Stimulated activated CD8-positive, alpha-beta memory T cell treated with anti-CD3 and anti-CD28 coated beads, Interleukin-7, amount 100 ng/mL, for 48 hours (primary cell): ENCODE measurements around the gene CMTR1.

Source experiments
- DNase-seq, 2 donors: peaks; one replicate each; pipeline ENCODE4 v3.0.0-alpha.2; 2020; ENCODE audit warnings: low read depth in 1 of 2; ENCODE audit errors: extremely low read depth in 1 of 2

Gene CMTR1

DNA sequence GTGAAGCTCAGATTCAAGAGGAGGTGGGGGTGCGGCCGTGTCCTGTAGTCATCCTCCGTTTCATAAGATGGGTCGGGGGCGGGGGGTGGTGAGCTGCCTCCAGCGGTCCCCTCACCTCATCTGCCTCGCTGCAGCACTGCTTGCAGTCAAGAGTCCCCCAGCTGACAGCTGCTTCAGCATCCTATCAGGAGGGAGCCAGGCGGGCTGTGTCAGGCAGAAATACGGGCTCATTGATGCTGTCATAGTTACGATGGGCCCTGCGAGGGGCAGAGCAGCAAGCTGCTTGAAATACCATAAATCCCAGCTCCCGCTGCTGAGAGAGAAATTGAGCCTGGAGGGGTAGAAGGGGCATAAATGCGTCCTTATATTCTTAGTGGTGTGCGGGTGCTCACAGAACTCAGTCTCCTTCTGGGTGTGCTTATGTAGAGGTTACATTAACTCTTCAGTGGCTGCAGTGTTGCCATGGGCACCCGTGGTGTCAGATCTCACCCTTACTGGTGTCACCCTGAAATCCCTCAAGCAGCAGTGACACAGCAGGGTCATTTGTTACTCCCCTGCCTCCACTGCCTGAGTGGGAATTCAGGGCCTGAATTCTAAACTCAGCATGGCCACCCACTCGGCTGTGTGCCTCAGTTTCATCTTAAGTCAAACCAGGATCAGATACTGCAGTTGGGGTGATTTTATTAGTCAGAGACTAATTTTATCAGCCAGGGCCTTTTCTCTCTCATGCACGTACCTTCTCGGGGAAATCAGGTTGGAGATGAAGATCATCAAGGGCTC is 44.8 kb downstream of the CMTR1 start:
- DNase-seq: no peak

DNA sequence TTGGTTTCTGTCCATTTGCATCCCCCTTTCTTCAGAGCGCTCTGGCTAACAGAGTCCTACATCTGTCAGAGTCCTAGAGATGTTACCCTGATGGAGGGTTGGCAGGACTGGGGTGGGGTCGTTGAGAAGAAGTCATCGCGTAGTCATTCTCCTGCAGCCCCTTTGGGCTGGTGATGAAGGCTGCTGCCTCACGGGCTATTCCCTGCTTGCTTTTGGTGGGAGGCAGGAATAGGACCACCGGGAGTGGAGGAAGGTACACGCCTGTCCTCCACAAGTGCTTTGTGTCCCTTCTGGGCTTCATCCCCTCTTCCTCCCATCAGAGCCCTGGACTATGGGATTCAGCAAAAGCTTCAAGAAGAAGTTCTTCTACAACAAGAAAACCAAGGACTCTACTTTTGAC is 45.8 kb downstream of the CMTR1 start:
- no peak for DNase-seq

DNA sequence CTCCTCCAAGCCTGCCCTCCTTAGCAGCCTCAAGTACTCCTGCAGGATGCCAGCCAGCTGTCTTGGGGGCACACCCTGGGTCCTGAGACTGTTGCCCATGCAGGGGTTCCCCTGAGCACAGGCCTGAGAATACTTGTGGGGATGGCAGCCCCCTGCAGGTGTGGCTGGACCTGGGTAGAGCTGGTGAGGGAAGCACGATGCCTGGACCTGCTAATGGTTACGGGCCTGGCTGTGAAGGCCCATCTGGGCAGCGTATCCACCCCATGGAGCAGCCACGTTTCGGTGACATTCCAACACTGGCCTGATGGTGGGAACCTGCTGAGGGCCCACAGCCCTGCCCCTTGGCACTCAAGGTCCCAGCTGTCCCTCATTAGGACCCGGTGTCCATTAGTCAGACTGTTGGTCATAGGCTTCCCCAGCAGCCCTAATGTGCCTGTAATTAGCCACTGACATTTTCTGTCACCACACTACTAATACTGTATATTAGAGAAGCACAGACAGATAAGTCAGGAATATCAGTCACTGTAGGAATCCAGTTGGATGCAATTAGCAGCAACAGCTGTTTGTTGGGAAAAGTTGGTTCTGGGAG is 46.3 kb downstream of the CMTR1 start:
- DNase-seq: no peak

DNA sequence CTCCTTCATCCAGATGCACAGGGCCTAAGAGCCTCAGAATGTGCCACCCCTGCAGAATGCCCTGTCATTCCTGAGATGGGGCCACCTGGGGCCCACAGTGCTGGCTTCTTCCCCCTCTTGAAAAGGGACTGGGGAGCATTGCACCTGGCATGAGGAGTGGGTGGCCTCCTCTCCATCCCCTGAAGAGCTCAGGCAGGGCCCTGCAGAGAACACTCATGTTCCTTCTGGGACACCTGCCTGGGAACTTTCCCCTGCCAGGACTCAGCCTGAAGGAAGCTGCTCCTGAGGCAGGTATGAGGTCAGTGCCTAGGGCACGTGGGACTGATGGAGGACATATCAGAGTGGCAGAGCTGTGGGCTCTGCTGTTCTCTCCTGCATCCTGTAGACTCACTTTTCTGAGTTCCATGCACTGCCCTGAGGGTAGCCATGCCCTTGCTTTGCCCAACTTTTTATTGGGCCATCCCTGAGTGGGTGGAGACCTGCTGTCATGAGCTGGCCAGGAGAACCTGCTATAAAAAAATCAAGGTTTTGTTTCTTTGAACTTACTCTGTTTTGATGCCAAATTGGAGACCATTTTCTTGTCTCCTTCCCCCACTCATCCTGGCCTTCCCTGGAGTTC is 47.2 kb downstream of the CMTR1 start:
- DNase-seq: no peak

DNA sequence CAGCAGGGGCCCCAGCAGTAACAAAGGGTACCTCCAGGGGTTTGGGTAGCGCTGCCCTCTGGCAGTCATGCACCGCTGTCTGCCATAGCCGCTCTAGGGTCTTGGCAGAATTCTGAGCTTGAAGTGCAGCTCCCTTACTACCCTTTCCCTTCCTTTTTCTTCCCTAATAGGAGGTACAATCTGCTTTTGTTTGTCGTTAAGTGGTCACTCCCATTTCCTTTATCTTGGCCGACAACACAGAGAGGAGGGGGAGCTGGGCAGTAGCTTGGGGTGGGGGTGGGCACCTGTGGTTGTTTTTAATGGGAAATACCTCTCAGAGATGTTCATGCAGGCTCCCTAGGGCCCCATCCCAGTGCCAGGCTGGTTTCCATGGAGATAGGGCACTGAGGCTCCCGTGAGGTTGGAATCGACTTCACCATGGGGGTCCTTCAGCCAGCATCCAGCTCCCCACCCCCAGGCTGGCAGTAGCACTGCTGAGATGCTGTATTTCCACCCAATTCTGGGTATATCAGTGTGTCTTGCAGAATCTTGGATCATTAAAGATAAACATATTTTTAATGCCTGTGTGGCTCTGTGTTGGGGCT is 48.0 kb downstream of the CMTR1 start:
- no peak for DNase-seq

DNA sequence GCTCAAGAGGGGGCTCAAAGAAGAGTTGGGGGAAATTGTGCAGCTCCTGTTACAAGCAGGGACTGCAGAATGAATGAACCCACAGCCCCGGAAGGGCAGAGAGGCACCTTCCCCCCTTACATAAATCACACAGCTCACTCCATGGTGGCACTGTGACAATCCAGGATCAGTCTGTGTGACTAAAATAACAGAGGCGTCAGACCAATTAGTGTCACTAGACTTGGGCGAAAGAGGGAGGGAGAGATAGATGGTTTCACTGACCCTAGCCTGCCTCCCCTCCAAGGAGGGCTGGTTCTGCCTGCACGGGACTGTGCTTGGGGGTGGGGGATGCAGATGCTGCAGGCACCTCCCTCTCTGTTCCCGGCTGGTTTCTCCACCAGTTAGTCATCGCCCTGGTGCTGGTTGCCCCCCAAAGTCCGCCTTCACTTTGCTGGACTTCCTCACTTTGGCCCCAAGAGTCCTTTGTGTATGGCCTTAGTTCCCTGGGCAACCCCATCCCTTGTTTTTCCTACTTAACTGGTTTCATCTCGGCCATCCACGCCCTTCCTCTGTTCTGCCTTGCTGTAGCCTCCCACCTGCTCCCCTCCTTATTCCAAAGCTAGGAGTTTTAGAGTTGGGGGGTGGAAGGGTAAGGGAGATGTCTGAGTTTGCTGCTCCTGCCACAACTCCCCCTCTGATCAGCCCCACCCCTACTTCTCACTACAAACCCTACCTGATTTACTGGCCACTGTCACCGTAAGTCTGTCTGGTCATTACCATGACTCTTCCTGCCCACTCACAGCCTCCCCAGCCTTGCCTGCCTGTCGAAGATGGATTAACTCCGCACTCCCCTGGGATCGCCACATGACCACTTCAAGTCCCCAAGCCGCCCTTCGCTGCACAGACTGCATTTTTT is 48.9 kb downstream of the CMTR1 start:
- no peak for DNase-seq

DNA sequence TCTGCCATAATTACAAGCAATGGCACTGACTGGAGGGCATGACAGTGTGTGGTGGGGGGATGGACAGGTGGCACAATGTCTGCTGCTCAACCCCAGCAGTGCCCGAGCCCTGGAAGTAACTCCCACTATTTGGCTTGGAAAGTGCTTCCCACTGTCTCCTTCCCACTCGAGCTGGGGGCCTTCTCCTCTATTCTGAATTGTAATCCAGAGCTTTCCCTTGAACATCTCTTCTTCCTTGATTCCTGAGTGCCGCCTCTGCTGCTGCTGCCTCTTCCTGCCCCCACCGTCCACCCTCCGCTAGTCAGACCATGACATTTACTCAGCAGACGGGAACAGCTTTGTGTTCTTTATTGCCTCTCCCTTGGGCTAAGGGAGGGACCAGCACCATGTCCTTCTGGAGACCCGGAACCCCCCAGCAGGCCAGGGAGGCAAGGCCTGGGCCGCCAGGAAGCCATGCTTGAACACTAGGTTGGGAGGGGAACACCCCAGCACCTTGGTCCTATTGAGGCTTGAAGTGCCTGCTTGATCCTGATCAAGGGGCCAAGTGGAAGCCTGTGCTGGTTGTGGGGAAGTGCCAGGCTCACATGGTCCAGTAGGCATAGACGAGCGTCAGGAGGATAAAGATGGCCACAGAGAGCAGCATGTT is 49.7 kb downstream of the CMTR1 start:
- DNase-seq: no peak

DNA sequence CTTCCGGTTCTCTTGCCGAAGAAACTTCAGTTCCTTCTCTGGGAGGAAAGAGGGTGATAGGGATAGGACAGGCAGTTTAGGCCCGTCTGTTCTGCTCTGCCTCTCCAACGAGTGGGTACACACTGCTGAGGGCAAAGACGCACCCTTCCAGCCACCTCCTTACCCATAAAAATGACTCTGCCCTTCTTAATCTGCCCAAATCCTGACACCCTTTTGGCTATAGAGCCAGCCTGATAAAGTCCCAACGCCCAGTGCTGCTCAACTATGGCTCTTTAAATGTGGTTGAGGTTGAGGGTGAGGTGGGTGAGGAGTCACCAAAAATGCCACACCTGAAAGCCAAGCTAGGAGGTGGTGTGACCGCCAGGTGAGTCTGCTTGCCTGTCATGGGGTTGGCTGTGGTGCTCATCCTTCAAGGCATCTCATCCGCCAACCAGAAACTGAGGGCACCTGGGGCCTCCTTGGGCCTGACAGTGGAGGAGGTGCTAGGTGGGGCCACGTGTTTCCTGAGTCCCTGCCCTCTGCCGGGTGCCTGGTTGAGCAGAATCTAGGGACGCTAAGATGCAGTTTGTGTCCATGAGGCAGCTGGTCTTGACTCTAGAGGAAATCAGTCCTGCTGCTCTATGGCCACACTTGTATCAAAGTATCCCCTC is 50.4 kb downstream of the CMTR1 start:
- no peak for DNase-seq

DNA sequence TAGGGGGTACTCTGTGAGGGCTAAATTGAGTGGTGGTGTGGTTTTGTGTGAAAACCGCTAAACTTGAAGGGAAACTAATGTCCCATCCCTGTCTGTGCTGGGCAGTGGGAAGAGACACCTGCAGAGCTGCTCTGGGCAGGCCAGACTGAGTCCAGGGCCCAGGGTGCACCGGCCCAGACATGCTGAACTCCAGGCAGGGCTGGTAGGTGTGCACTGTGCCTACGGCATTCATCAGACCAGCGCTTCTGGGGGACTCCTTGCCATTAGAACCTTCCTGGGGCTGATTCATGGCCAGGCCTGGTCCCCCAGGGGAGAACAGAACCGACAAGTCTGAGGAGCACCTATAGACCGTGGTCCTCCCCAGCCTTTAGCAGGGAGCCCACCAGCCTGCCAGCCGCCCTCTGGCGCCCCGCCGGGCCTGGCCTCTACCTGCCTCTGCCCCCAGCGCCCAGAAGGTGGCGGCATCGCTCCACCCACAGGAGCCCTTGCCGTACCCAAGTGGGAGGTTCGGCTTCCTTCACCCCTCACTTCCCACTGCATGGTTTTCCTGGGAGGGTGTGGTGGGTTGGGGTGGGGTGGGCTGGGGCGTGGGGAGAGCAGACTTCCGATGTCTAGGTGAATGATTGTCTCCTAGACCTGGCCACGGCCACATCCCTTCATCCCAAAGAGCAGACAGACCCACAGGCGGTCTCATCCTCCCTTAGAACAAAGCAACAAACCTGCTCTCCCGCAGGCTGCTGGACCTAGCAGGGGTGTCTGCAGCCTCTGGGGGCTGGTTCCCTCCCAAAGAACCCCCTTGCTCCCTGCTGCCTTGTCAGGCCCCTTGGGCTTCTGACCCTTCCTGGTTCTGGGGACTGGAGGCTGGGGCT is 51.1 kb downstream of the CMTR1 start:
- peak; percentile 45 to 49 for DNase-seq

DNA sequence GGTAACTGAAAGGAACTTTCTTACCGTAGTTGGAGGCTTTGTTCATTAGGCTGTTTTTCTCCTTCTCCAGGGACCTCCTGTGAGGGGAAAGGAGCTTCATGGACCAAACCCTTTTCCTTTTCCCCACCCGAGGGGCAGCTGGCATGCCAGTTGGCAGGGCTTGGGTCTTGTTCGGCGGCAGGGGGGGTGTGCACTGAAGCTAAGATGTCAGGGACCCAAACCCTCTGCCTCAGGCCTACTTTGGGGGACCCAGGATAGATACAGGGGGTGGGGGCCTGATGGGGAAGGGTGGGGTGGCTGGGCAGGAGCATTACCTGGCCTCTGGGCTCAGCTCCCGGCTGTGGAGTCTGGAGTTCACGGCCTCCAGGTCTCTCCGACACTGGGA is 51.8 kb downstream of the CMTR1 start:
- no peak for DNase-seq

DNA sequence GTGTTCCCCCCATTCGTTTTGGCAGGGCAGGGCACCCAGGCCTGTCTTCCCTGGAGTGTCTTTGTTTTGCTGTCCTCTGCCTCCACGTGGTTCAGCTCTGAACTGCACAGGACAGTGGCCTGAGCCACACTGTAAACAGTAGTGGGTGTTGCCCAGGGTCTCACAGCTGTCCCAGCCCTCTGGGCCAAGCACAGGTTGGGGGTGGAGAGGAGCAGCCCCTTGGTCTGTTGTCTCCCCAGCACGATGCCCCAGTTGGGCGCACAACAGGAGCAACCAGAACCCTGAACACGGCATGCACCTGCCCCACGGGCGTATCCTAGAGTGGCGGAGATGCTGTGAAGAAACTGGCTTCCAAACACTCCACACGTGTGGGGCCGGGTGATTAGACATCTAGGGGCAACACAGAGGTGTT is 52.3 kb downstream of the CMTR1 start:
- DNase-seq: no peak

DNA sequence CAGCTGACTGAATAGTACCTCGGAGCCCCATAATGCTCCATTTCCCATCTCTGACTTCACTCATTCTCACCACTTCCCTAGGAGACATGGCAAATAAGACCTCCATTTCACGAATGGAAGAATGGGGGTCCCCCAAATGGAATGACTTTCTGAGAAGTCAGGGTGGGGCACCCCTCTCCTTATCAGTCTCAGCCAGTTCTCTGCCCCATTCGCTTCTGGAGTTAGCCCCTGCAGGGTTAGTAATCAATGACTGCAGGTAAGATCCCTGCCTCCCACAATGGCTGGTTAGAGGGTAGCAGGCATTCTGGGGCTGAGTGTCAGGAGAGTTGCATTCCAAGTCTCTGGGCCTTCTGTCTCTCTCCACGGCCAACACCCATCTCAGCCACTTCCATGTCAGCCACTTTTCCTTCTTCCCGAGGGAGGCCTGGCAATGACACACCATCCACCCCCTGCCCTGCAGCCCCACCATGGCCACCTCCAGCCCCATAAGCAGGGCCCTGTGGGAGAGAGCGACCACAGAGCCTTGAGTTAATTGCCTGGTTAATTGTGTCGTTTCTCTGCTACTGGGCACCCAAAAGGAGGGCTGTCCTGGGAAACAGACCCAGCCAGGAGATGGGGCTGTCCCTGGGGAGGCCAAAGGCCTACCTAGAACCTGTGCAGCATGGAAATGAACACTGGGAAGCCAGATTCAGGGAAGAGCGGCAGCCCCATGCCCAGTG is 53.3 kb downstream of the CMTR1 start:
- no peak for DNase-seq

DNA sequence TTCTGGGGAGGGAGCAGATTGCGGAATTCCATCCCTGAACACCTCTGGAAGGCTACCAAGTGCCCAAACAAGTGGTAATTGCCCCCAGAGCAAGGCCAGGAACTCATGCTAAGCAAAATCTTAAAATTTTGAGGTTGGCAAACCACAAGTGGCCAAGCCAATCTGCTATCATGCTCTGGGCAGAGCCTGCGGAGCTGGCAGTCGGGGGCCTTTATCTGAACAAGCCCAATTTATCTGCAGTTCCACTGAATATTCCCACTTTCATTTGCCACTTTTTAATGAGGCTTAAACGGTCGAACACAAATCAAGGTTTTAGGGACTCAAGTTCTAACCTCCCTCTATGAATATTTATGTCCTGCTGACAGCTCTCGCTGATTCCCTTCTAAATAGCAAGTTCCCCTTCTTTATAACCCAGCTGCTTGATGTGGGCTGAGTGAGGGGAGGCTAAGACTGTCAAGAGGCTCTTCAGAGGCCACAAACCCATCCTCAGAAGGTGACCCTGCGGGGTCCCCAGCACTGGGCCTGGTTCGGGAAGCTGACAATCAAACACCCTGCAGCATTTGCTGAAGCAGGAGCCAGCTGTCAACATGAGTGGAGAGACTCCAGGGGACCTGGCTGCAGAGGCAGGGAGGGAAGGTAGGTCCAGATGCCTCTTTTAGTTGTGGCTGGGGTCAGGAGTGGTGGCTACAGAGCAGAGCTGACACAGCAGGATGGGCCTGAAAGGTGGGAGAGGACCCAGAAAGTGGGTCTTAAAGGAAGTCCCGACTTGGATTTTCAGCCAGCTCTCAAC is 54.8 kb downstream of the CMTR1 start:
- no peak for DNase-seq

DNA sequence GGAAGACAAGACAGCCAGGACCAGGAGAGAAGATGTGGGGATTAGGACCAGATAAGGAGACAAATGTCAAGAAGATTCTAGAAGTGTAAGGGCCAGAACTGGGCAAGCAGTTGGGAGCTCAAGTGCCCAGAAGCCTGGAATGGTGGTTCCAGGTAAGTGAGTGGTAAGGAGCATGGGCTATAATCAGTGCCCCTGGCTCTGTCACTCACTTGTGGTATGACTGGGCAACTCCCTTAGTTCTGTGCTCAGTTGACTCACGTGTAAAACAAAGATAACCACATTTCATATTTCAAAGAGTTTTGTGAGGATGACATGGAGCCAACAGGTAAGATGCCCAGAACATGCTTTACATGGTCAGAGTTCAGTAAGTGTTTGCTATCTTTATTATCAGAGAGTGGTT is 55.5 kb downstream of the CMTR1 start:
- no peak for DNase-seq

DNA sequence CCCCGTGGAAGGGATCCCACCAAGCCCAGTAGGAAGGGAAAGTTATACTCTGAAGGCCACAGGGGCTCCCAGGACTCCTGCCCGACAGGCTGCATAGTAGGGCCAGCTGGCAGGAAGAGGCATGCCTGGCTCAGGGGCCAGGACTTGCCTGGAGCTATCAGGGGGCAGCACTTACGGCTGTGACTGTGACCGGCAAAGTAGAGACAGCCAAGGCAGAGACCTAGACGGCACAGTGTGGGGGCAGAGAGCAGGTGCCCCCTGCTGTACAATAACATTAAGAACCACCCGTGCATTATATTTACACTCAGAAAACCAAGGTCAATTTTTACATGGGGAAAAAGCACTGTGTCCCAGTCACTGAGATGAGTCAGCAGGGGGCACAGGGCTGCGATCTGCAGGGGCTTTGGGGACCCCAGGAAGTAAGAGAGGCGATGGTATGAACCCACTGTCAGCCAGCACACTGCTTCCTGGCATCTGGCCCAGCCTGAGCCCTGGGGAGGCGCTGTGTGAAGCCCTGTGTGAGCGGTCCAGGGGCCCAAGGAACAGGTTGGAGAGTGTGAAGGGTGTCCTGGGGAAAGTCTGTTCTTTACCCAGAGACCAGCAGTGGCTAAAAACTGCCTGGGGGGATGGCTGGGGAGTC is 56.8 kb downstream of the CMTR1 start:
- DNase-seq: no peak

DNA sequence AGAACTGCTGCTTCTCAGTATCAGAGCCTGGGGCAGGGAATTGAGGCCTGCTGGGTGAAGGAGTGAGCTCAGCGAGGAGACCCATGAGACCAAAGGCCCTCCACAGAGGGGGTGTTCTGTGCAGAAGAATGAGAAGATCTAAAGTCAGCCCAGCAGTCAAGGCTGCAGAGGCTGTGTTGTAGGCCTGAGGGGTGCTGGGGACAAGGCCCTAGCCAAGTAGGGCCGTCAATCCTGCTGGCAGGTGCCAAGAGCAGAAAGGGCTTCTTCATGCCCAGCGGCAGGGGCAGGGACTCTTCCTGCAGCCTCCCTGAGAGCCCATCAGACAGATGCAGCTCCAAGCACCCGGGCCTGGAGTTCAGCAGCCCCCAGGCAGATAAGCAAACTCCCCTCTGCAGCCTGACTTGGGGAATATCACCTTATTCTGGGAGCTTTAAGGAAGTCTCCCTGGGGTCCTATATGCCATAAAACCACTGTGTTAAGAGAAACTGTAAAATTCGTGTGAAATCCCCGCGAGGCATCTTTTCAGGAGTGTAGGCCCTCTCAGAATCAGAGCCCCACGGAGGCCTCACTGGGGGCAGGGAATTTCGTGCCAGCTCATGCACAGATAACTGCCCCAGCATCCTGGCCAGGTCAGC is 57.6 kb downstream of the CMTR1 start:
- DNase-seq: no peak
